Measurements from ENCODE around the gene ALLC.

The ALLC gene

GRCh38 chr2:3708576-3708975 is 50.6 kb downstream of the ALLC start:
- TF ChIP-seq EP300 (IDR thresholded peaks at IDR 0.05; ENCODE audit: borderline replicate concordance) (no peak), TEAD4 (IDR thresholded peaks at IDR 0.05) (no peak), TAF1 (IDR thresholded peaks at IDR 0.05; ENCODE audit: low read depth) (no peak), ZBTB7A (IDR thresholded peaks at IDR 0.05; ENCODE audit: low read depth) (no peak), CREB1 (IDR thresholded peaks at IDR 0.05; ENCODE audit: low read depth) (no peak), NFIC (IDR thresholded peaks at IDR 0.05) (no peak), RAD21 (IDR thresholded peaks at IDR 0.05; ENCODE audit: low read depth) (no peak), EGR1 (IDR thresholded peaks at IDR 0.05) (no peak), USF1 (IDR thresholded peaks at IDR 0.05) (no peak)

- TF ChIP-seq TCF12 (IDR thresholded peaks at IDR 0.05; ENCODE audit: low read depth), result no peak
- TF ChIP-seq ZBTB7A (IDR thresholded peaks at IDR 0.05; ENCODE audit: low read depth), result no peak
- no peak for TF ChIP-seq YY1 (IDR thresholded peaks at IDR 0.05; ENCODE audit: low read depth)
- TF ChIP-seq EGR1 (IDR thresholded peaks at IDR 0.05), result no peak
- no peak for TF ChIP-seq MAX (IDR thresholded peaks at IDR 0.05)
- no peak for TF ChIP-seq FOXM1 (IDR thresholded peaks at IDR 0.05; ENCODE audit: borderline replicate concordance, low read depth)
- TF ChIP-seq TAF1 (IDR thresholded peaks at IDR 0.05; ENCODE audit: low read depth), result no peak
- TF ChIP-seq NFIC (IDR thresholded peaks at IDR 0.05), result no peak
- TF ChIP-seq CREB1 (IDR thresholded peaks at IDR 0.05; ENCODE audit: low read depth), result no peak
- no peak for TF ChIP-seq RAD21 (IDR thresholded peaks at IDR 0.05; ENCODE audit: low read depth)
- no peak for TF ChIP-seq TEAD4 (IDR thresholded peaks at IDR 0.05)
- TF ChIP-seq USF1 (IDR thresholded peaks at IDR 0.05), result no peak
- no peak for TF ChIP-seq CEBPB (IDR thresholded peaks at IDR 0.05)
- no peak for TF ChIP-seq EP300 (IDR thresholded peaks at IDR 0.05; ENCODE audit: borderline replicate concordance)
- TF ChIP-seq REST (IDR thresholded peaks at IDR 0.05; ENCODE audit: low read depth), result no peak
Observed at GRCh38 chr2:3709225-3709624, 51.2 kb downstream of the ALLC start.

GRCh38 chr2:3712424-3712823 is 54.4 kb downstream of the ALLC start:
- TF ChIP-seq FOXM1 (IDR thresholded peaks at IDR 0.05; ENCODE audit: borderline replicate concordance, low read depth) (no peak), EGR1 (IDR thresholded peaks at IDR 0.05) (no peak), TCF12 (IDR thresholded peaks at IDR 0.05; ENCODE audit: low read depth) (no peak), EP300 (IDR thresholded peaks at IDR 0.05; ENCODE audit: borderline replicate concordance) (no peak), REST (IDR thresholded peaks at IDR 0.05; ENCODE audit: low read depth) (no peak), TAF1 (IDR thresholded peaks at IDR 0.05; ENCODE audit: low read depth) (no peak), RAD21 (IDR thresholded peaks at IDR 0.05; ENCODE audit: low read depth) (no peak), ZBTB7A (IDR thresholded peaks at IDR 0.05; ENCODE audit: low read depth) (no peak), CREB1 (IDR thresholded peaks at IDR 0.05; ENCODE audit: low read depth) (no peak), MAX (IDR thresholded peaks at IDR 0.05) (no peak), YY1 (IDR thresholded peaks at IDR 0.05; ENCODE audit: low read depth) (no peak), USF1 (IDR thresholded peaks at IDR 0.05) (no peak), NFIC (IDR thresholded peaks at IDR 0.05) (no peak), CEBPB (IDR thresholded peaks at IDR 0.05) (no peak), TEAD4 (IDR thresholded peaks at IDR 0.05) (no peak)

GRCh38 chr2:3712831-3713503 is 55.0 kb downstream of the ALLC start:
- no peak for TF ChIP-seq FOXM1 (IDR thresholded peaks at IDR 0.05; ENCODE audit: borderline replicate concordance, low read depth)
- TF ChIP-seq USF1 (IDR thresholded peaks at IDR 0.05), result no peak
- no peak for TF ChIP-seq MAX (IDR thresholded peaks at IDR 0.05)
- TF ChIP-seq YY1 (IDR thresholded peaks at IDR 0.05; ENCODE audit: low read depth), result no peak
- TF ChIP-seq CREB1 (IDR thresholded peaks at IDR 0.05; ENCODE audit: low read depth), result no peak
- TF ChIP-seq EGR1 (IDR thresholded peaks at IDR 0.05), result no peak
- no peak for TF ChIP-seq ZBTB7A (IDR thresholded peaks at IDR 0.05; ENCODE audit: low read depth)
- no peak for TF ChIP-seq TEAD4 (IDR thresholded peaks at IDR 0.05)
- TF ChIP-seq NFIC (IDR thresholded peaks at IDR 0.05), result no peak
- TF ChIP-seq REST (IDR thresholded peaks at IDR 0.05; ENCODE audit: low read depth), result no peak
- TF ChIP-seq TAF1 (IDR thresholded peaks at IDR 0.05; ENCODE audit: low read depth), result no peak
- no peak for TF ChIP-seq RAD21 (IDR thresholded peaks at IDR 0.05; ENCODE audit: low read depth)
- no peak for TF ChIP-seq EP300 (IDR thresholded peaks at IDR 0.05; ENCODE audit: borderline replicate concordance)
- TF ChIP-seq CEBPB (IDR thresholded peaks at IDR 0.05), result no peak
- TF ChIP-seq TCF12 (IDR thresholded peaks at IDR 0.05; ENCODE audit: low read depth), result no peak

All from Ishikawa (cell line).